Endothelial cell of umbilical vein (primary cell): Measurements from ENCODE around the gene ZCWPW1. TPM values are rescaled to one million over a fixed set of nuclear protein-coding genes. Genes with fewer than 3 reads are reported as not detected.

Experiments used
- BruUV-seq: library from RNA; stranded (reverse); fragments of 400-500 nt; replicated peaks from 2 replicates; lab custom pipeline; 2021; lab: Mats Ljungman, UMichigan
- CTCF ChIA-PET: fragments of 300-600, 350-600 bp; sonication (Branson Sonifier 250); formaldehyde crosslinking; loops from one replicate; lab custom pipeline; 2021; ENCODE audit warnings: antibody characterized with exemption, inconsistent platforms; lab: Charles Lee
- POLR2A ChIA-PET: fragments of 300-600, 350-600 bp; sonication (Branson Sonifier 250); formaldehyde crosslinking; loops from one replicate; lab custom pipeline; 2021; ENCODE audit warnings: antibody characterized with exemption, inconsistent platforms; lab: Charles Lee
- DNase-seq: peaks from one replicate; pipeline ENCODE4 v3.0.0-alpha.2; 2011; ENCODE audit warnings: low read depth, low spot score
- FAIRE-seq: peaks from 2 replicates; lab custom pipeline; 2011; peaks lifted over from hg19 to GRCh38; lab: Jason Lieb, UNC
- H2AFZ ChIP-seq: 2 replicates; pipeline ENCODE4 v1.6.0; 2012; ENCODE audit warnings: low read depth, low read length, control low read depth, inconsistent platforms
- H3K27ac ChIP-seq: 2 replicates; pipeline ENCODE4 v1.5.1; 2011; ENCODE audit warnings: low read depth, mild to moderate bottlenecking, control low read depth, low read length, moderate library complexity; ENCODE audit not compliant: insufficient read depth
- H3K27me3 ChIP-seq, 2 experiments: 2 replicates each; pipeline versions ENCODE4 v1.6.0 to v1.6.1; 2011; ENCODE audit warnings: low read length in 2 of 2, mixed read lengths in 1 of 2; ENCODE audit not compliant: control insufficient read depth in 2 of 2, insufficient read depth in 2 of 2
- H3K36me3 ChIP-seq, 2 experiments: 2 replicates in 1 of 2; 3 replicates in 1 of 2; pipeline ENCODE4 v1.5.1; 2011; ENCODE audit warnings: low read length in 2 of 2, mild to moderate bottlenecking in 1 of 2, moderate library complexity in 1 of 2; ENCODE audit not compliant: control insufficient read depth in 2 of 2, insufficient read depth in 2 of 2; ENCODE audit errors: extremely low read depth in 1 of 2
- H3K4me1 ChIP-seq: 3 replicates; pipeline ENCODE4 v1.5.1; 2011; ENCODE audit warnings: mild to moderate bottlenecking, low read length; ENCODE audit not compliant: control insufficient read depth, insufficient read depth; ENCODE audit errors: extremely low read depth
- H3K4me2 ChIP-seq: 2 replicates; pipeline ENCODE4 v1.6.1; 2011; ENCODE audit warnings: low read length, control low read depth, mixed read lengths; ENCODE audit not compliant: insufficient read depth
- H3K4me3 ChIP-seq, 3 experiments: fragments of 200-600 bp in 1 of 3; sonication (generic), shearing (Covaris generic) in 1 of 3; replicated peaks in 1 of 3; 2 replicates each; pipeline ENCODE4 v1.5.1; 2011 to 2016; ENCODE audit warnings: control low read depth in 3 of 3, low read length in 3 of 3, mild to moderate bottlenecking in 2 of 3, inconsistent platforms in 1 of 3, low read depth in 1 of 3, moderate library complexity in 1 of 3; ENCODE audit not compliant: insufficient read depth in 1 of 3
- H3K79me2 ChIP-seq: 2 replicates; pipeline ENCODE4 v1.6.0; 2012; ENCODE audit warnings: low read length, inconsistent platforms; ENCODE audit not compliant: control insufficient read depth, insufficient read depth
- H3K9ac ChIP-seq: replicated peaks from 2 replicates; pipeline ENCODE3; 2011; ENCODE audit warnings: low read length, control low read depth; ENCODE audit not compliant: insufficient read depth; ENCODE audit errors: extremely low read depth
- H3K9me1 ChIP-seq: replicated peaks from 3 replicates; pipeline ENCODE4 v1.6.0; 2011; ENCODE audit warnings: mild to moderate bottlenecking, low read length; ENCODE audit not compliant: control insufficient read depth, insufficient read depth; ENCODE audit errors: extremely low read depth
- H3K9me3 ChIP-seq: replicated peaks from 2 replicates; pipeline ENCODE4 v1.5.1; 2012; ENCODE audit warnings: low read length, inconsistent platforms; ENCODE audit not compliant: control insufficient read depth, insufficient read depth
- H4K20me1 ChIP-seq: replicated peaks from 2 replicates; pipeline ENCODE3; 2011; ENCODE audit warnings: mild to moderate bottlenecking, low read length; ENCODE audit not compliant: control insufficient read depth, insufficient read depth; ENCODE audit errors: extremely low read depth
- EZH2 ChIP-seq: IDR thresholded peaks from 2 replicates; pipeline ENCODE4 v1.6.1; 2012; ENCODE audit warnings: borderline replicate concordance, low read depth, mild to moderate bottlenecking, moderate library complexity, low read length, inconsistent platforms; ENCODE audit not compliant: severe bottlenecking
- FOS ChIP-seq: IDR thresholded peaks from 2 replicates; pipeline ENCODE4 v1.6.1; 2011; ENCODE audit warnings: mild to moderate bottlenecking, low read length, moderate library complexity, borderline replicate concordance; ENCODE audit not compliant: insufficient read depth
- GATA2 ChIP-seq: IDR thresholded peaks from 2 replicates; pipeline ENCODE4 v1.7.0; 2011; ENCODE audit warnings: low read depth, mild to moderate bottlenecking, moderate library complexity, mixed read lengths, low read length; ENCODE audit not compliant: insufficient read length, insufficient read depth
- JUN ChIP-seq: IDR thresholded peaks from 2 replicates; pipeline ENCODE4 v1.6.1; 2011; ENCODE audit warnings: borderline replicate concordance, low read depth; ENCODE audit not compliant: insufficient read length, insufficient read depth
- MYC ChIP-seq: IDR thresholded peaks from one replicate; pipeline ENCODE4 v1.6.1; 2011; ENCODE audit warnings: mild to moderate bottlenecking, low read depth, low read length
- POLR2A ChIP-seq: IDR thresholded peaks from 2 replicates; pipeline ENCODE4 v1.6.1; 2012; ENCODE audit warnings: low read depth, mild to moderate bottlenecking, control low read depth, low read length
- POLR2AphosphoS5 ChIP-seq: IDR thresholded peaks from 2 replicates; pipeline ENCODE4 v1.6.1; 2012; ENCODE audit warnings: low read depth, mild to moderate bottlenecking, control low read depth, low read length, moderate library complexity; ENCODE audit not compliant: insufficient read depth
- dilution Hi-C: fragments of 300-500 bp; cut with MboI; formaldehyde crosslinking; loops from one replicate; pipeline ENCODE4 v1.15.0; 2019; ENCODE audit warnings: low sequenced_read_pairs; ENCODE audit not compliant: extremely low pct_ligation_motif_present
- intact Hi-C: fragments of 100-400 bp; cut with micrococcal nuclease; formaldehyde crosslinking; loops from one replicate; pipeline ENCODE4 v1.10.0; 2022
- polyA plus RNA-seq, 4 experiments: library from polyadenylated mRNA; depleted of rRNA in 3 of 4; stranded (reverse) in 3 of 4; unstranded in 1 of 4; fragments of >200 nt; gene quantifications; 2 replicates each; pipeline versions ENCODE4 v1.2.1 to v1.2.3, GENCODE V29; 2011 to 2012; ENCODE audit warnings: missing spikeins in 1 of 4
- total RNA-seq: library from RNA; stranded (reverse); gene quantifications from 2 replicates; pipeline ENCODE4 v1.2.3, GENCODE V29; 2021
- TF ChIP-seq, protein P1 (sequence below): IDR thresholded peaks from 2 replicates; pipeline ENCODE4 v1.6.1; 2011; ENCODE audit not compliant: insufficient read depth, insufficient read length
- TF ChIP-seq, protein P2 (sequence below), 2 donors: IDR thresholded peaks; 1 replicate in 1 of 2; 2 replicates in 1 of 2; pipeline ENCODE4 v1.5.1; 2011; ENCODE audit warnings: low read length in 2 of 2, mild to moderate bottlenecking in 2 of 2, moderate library complexity in 2 of 2, control low read depth in 1 of 2, inconsistent platforms in 1 of 2, low read depth in 1 of 2; ENCODE audit not compliant: insufficient read depth in 1 of 2; ENCODE audit errors: extremely low read depth in 1 of 2

The ZCWPW1 gene
- total and polyA plus RNA-seq, 2 donors (not counting 3 experiments of a cell fraction or from before 2014, with no cell fraction given): 0.31 to 0.32 TPM

DNA sequence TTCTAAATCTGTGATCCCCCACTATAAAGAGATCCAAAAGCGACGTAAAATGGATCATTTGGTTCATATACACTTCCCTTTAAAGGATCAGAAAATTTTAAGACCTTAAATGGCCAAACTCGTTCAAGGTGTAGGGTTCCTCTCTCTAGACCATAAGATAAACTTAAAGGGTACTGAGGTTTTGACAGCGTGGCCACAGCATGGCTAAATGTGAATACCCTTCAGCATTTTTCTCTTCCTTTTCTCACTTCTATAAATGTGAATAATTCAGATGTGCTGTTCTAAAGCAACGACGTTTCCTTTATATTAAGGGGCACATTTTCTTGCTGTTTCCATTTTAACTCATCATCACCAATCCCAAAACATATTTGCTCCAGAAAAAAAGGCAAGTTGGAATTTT is 5.2 kb downstream of the ZCWPW1 start:
- no peak overlapping the region for H3K4me3 ChIP-seq
- dilution Hi-C loops: no loop called here
- no peak overlapping the region for H2AFZ ChIP-seq
- TF ChIP-seq GATA2 (no peak), MYC (no peak), FOS (no peak), POLR2A (no peak), JUN (no peak), POLR2AphosphoS5 (no peak), EZH2 (no peak)
- TF ChIP-seq, protein P1, sequence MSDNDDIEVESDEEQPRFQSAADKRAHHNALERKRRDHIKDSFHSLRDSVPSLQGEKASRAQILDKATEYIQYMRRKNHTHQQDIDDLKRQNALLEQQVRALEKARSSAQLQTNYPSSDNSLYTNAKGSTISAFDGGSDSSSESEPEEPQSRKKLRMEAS: no peak
- TF ChIP-seq, protein P2, sequence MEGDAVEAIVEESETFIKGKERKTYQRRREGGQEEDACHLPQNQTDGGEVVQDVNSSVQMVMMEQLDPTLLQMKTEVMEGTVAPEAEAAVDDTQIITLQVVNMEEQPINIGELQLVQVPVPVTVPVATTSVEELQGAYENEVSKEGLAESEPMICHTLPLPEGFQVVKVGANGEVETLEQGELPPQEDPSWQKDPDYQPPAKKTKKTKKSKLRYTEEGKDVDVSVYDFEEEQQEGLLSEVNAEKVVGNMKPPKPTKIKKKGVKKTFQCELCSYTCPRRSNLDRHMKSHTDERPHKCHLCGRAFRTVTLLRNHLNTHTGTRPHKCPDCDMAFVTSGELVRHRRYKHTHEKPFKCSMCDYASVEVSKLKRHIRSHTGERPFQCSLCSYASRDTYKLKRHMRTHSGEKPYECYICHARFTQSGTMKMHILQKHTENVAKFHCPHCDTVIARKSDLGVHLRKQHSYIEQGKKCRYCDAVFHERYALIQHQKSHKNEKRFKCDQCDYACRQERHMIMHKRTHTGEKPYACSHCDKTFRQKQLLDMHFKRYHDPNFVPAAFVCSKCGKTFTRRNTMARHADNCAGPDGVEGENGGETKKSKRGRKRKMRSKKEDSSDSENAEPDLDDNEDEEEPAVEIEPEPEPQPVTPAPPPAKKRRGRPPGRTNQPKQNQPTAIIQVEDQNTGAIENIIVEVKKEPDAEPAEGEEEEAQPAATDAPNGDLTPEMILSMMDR (IDR thresholded peaks at IDR 0.05; ENCODE audit: extremely low read depth in 1 of 2, insufficient read depth in 1 of 2, low read depth in 1 of 2, low read length in 2 of 2): no peak
- no peak overlapping the region for H3K4me2 ChIP-seq
- H3K27me3 ChIP-seq: peaks cover 0 to 4% of the 10 kb centered on the region in 2 experiments
- H3K36me3 ChIP-seq: no peaks in the 10 kb centered on the region
- CTCF ChIA-PET: interaction anchor here (1.7 kb wide), 1 partner anchor 16 kb away, joined by 10 read pairs; no protein-coding TSS in a partner anchor
- DNase-seq (no peak), FAIRE-seq (no peak)
- no peaks in the 10 kb centered on the region for H4K20me1 ChIP-seq
- H3K27ac ChIP-seq: no peak overlapping the region
- no peaks in the 10 kb centered on the region for H3K4me1 ChIP-seq
- H3K9ac ChIP-seq: no peak overlapping the region
- POLR2A ChIA-PET: no interaction called here
- no peaks in the 10 kb centered on the region for H3K9me3 ChIP-seq
- H3K9me1 ChIP-seq: no peaks in the 10 kb centered on the region
- intact Hi-C loops: no loop called here
- H3K79me2 ChIP-seq: no peaks in the 10 kb centered on the region
- no TSS peak for BruUV-seq
